Measurements from ENCODE around the gene AHSG.

AHSG gene

GRCh38 chr3:186646106-186646505 lies 33.2 kb downstream of the AHSG start (continued):
- no peak for TF ChIP-seq HIC1 (tag by site-specific recombination; IDR thresholded peaks at IDR 0.05)

DNA sequence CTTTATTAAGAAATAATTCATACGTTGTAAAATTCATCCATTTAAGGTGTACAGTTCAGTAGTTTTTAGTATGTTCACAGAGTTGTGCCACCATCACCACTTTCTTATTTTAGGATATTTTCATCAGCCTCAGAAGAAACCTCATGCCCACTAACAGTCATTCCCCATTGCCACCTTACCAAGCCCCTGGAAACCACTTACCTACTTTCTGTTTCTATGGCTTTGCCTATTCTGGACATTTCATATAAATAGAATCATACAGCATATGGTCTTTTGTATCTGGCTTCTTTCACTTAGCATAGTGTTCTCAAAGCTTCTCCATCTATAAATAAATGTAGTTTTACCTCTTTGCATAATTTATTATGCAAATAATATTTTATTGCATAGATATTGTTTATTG lies 34.0 kb downstream of the AHSG start:
- CTCF ChIA-PET: no interaction called here

GRCh38 chr3:186648851-186649250 lies 36.0 kb downstream of the AHSG start:
- H3K9me3 ChIP-seq (ENCODE audit: control insufficient read depth, insufficient read depth, low read depth, low read length): no peaks in the 10 kb centered on the region
- H3K27ac ChIP-seq (ENCODE audit: extremely low read depth, low read depth, low read length): no peak overlapping the region
- no peaks in the 10 kb centered on the region for H3K36me3 ChIP-seq (ENCODE audit: control insufficient read depth in 2 of 2, insufficient read depth in 1 of 2, low read length in 2 of 2)
- no peaks in the 10 kb centered on the region for H3K4me1 ChIP-seq (ENCODE audit: control insufficient read depth, insufficient read depth, low read length)
- H3K4me3 ChIP-seq (ENCODE audit: low read depth, low read length): no peak overlapping the region
- CTCF ChIA-PET: interaction anchor here (0.7 kb wide), 1 partner anchor 306 kb away, joined by 4 read pairs; no protein-coding TSS in a partner anchor
- POLR2A ChIA-PET: no interaction called here
- TF ChIP-seq MZF1 (tag by site-specific recombination; IDR thresholded peaks at IDR 0.05; ENCODE audit: borderline replicate concordance) (no peak), ZNF768 (tag by site-specific recombination; IDR thresholded peaks at IDR 0.05) (no peak), ZNF530 (tag by site-specific recombination; IDR thresholded peaks at IDR 0.05; ENCODE audit: low read depth) (no peak), YY2 (tag by site-specific recombination; IDR thresholded peaks at IDR 0.05) (no peak), ZNF211 (tag by site-specific recombination; IDR thresholded peaks at IDR 0.05; ENCODE audit: low read depth) (no peak), ZNF311 (tag by site-specific recombination; IDR thresholded peaks at IDR 0.05; ENCODE audit: borderline replicate concordance) (no peak), ZFP41 (tag by site-specific recombination; IDR thresholded peaks at IDR 0.05; ENCODE audit: borderline replicate concordance) (no peak), ZNF660 (tag by site-specific recombination; IDR thresholded peaks at IDR 0.05) (no peak), ZFP3 (tag by site-specific recombination; IDR thresholded peaks at IDR 0.05; ENCODE audit: low read depth) (no peak), KLF7 (tag by site-specific recombination; IDR thresholded peaks at IDR 0.05; ENCODE audit: borderline replicate concordance) (no peak), PRDM10 (tag by site-specific recombination; IDR thresholded peaks at IDR 0.05) (no peak), INSM2 (tag by site-specific recombination; IDR thresholded peaks at IDR 0.05) (no peak), ZXDB (tag by site-specific recombination; IDR thresholded peaks at IDR 0.05) (no peak)

More for the DNA sequence above, 34.0 kb downstream of the AHSG start:
- H3K36me3 ChIP-seq (ENCODE audit: control insufficient read depth in 2 of 2, insufficient read depth in 1 of 2, low read length in 2 of 2): no peaks in the 10 kb centered on the region
- no peak overlapping the region for H3K27ac ChIP-seq (ENCODE audit: extremely low read depth, low read depth, low read length)
- no peaks in the 10 kb centered on the region for H3K4me1 ChIP-seq (ENCODE audit: control insufficient read depth, insufficient read depth, low read length)
- H3K4me3 ChIP-seq (ENCODE audit: low read depth, low read length): no peak overlapping the region
- POLR2A ChIA-PET: interaction anchor here (0.6 kb wide), 1 partner anchor 1063 kb away, joined by 3 read pairs; no protein-coding TSS in a partner anchor
- H3K9me3 ChIP-seq (ENCODE audit: control insufficient read depth, insufficient read depth, low read depth, low read length): no peaks in the 10 kb centered on the region
- TF ChIP-seq ZNF660 (tag by site-specific recombination; IDR thresholded peaks at IDR 0.05) (no peak), REPIN1 (tag by site-specific recombination; IDR thresholded peaks at IDR 0.05; ENCODE audit: low read depth) (no peak), KLF9 (tag by site-specific recombination; IDR thresholded peaks at IDR 0.05; ENCODE audit: low read depth) (no peak), HOXD13 (CRISPR knock-in tag; IDR thresholded peaks at IDR 0.05; ENCODE audit: borderline replicate concordance) (no peak), ZNF174 (tag by site-specific recombination; IDR thresholded peaks at IDR 0.05) (no peak), ZNF837 (tag by site-specific recombination; IDR thresholded peaks at IDR 0.05) (no peak), ZNF561 (tag by site-specific recombination; IDR thresholded peaks at IDR 0.05; ENCODE audit: borderline replicate concordance) (no peak), ZNF324 (tag by site-specific recombination; IDR thresholded peaks at IDR 0.05) (no peak), ZNF544 (tag by site-specific recombination; IDR thresholded peaks at IDR 0.05) (no peak)
- TF ChIP-seq, protein P1, sequence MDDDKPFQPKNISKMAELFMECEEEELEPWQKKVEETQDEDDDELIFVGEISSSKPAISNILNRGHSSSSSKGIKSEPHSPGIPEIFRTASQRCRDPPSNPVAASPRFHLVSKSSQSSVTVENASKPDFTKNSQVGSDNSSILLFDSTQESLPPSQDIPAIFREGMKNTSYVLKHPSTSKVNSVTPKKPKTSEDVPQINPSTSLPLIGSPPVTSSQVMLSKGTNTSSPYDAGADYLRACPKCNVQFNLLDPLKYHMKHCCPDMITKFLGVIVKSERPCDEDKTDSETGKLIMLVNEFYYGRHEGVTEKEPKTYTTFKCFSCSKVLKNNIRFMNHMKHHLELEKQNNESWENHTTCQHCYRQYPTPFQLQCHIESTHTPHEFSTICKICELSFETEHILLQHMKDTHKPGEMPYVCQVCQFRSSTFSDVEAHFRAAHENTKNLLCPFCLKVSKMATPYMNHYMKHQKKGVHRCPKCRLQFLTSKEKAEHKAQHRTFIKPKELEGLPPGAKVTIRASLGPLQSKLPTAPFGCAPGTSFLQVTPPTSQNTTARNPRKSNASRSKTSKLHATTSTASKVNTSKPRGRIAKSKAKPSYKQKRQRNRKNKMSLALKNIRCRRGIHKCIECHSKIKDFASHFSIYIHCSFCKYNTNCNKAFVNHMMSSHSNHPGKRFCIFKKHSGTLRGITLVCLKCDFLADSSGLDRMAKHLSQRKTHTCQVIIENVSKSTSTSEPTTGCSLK (tag by site-specific recombination; IDR thresholded peaks at IDR 0.05): no peak
- TF ChIP-seq, protein P2, sequence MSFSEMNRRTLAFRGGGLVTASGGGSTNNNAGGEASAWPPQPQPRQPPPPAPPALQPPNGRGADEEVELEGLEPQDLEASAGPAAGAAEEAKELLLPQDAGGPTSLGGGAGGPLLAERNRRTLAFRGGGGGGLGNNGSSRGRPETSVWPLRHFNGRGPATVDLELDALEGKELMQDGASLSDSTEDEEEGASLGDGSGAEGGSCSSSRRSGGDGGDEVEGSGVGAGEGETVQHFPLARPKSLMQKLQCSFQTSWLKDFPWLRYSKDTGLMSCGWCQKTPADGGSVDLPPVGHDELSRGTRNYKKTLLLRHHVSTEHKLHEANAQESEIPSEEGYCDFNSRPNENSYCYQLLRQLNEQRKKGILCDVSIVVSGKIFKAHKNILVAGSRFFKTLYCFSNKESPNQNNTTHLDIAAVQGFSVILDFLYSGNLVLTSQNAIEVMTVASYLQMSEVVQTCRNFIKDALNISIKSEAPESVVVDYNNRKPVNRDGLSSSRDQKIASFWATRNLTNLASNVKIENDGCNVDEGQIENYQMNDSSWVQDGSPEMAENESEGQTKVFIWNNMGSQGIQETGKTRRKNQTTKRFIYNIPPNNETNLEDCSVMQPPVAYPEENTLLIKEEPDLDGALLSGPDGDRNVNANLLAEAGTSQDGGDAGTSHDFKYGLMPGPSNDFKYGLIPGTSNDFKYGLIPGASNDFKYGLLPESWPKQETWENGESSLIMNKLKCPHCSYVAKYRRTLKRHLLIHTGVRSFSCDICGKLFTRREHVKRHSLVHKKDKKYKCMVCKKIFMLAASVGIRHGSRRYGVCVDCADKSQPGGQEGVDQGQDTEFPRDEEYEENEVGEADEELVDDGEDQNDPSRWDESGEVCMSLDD (tag by site-specific recombination; IDR thresholded peaks at IDR 0.05): no peak
